Gastroesophageal sphincter (tissue), 4 donors: ENCODE results near the gene CD83. TPM values are rescaled to one million over a fixed set of nuclear protein-coding genes. Genes with fewer than 3 reads are reported as not detected.

Experiments
- ATAC-seq: fragments of 150-250 bp; one replicate; pipeline ENCODE4 v1.9.1; 2016; ENCODE audit warnings: mild to moderate bottlenecking, moderate library complexity
- H3K27ac ChIP-seq, 4 donors: fragments of 200-600 bp; sonication (generic) in 3 of 4; 1 replicate in 3 of 4; 2 replicates in 1 of 4; pipeline ENCODE4 v1.5.1; 2016 to 2019
- H3K27me3 ChIP-seq: fragments of 200-600 bp; sonication (generic); one replicate; pipeline ENCODE4 v1.5.1; 2019
- H3K36me3 ChIP-seq, 2 donors: fragments of 200-600 bp; sonication (generic); one replicate each; pipeline ENCODE4 v1.5.1; 2019; ENCODE audit warnings: control low read depth in 1 of 2
- H3K4me1 ChIP-seq, 3 donors: fragments of 200-600 bp; sonication (generic); 1 replicate in 2 of 3; 2 replicates in 1 of 3; pipeline ENCODE4 v1.5.1; 2016 to 2019; ENCODE audit warnings: control low read depth in 2 of 3
- H3K4me3 ChIP-seq, 2 donors: fragments of 200-600 bp; sonication (generic); one replicate each; pipeline ENCODE4 v1.5.1; 2019; ENCODE audit warnings: mild to moderate bottlenecking in 1 of 2, moderate library complexity in 1 of 2
- H3K9me3 ChIP-seq, 3 donors: fragments of 200-600 bp; sonication (generic); one replicate each; pipeline ENCODE4 v1.5.1; 2017 to 2019; ENCODE audit warnings: control low read depth in 2 of 3
- EP300 ChIP-seq: sonication (generic); formaldehyde crosslinking; IDR thresholded peaks from one replicate; pipeline ENCODE4 v1.6.1; 2017; ENCODE audit warnings: antibody characterized with exemption, mild to moderate bottlenecking
- POLR2A ChIP-seq, 2 donors: fragments of 450-650 bp; IDR thresholded peaks; one replicate each; pipeline ENCODE4 v1.6.1; 2017; ENCODE audit warnings: antibody characterized with exemption in 2 of 2, mild to moderate bottlenecking in 2 of 2, moderate library complexity in 1 of 2
- POLR2AphosphoS5 ChIP-seq: sonication (generic); formaldehyde crosslinking; IDR thresholded peaks from one replicate; pipeline ENCODE4 v1.6.1; 2017; ENCODE audit warnings: antibody characterized with exemption
- WGBS, 2 donors: methylation state at CpG; one replicate each; pipeline ENCODE4 v1.1.5; 2018; ENCODE audit warnings: low coverage in 1 of 2; 5-methylcytosine and 5-hydroxymethylcytosine counted together
- total RNA-seq, 4 donors: library from RNA; depleted of rRNA; stranded (reverse); fragments of >200 nt; gene quantifications; one replicate each; pipeline ENCODE4 v1.1.0, GENCODE V29; 2016
- TF ChIP-seq, protein P1 (sequence below), 4 experiments: fragments of 200-600 bp in 2 of 4; fragments of 450-650 bp in 2 of 4; sonication (generic) in 1 of 4; IDR thresholded peaks; one replicate each; pipeline ENCODE4 v1.5.1; 2017 to 2019; ENCODE audit warnings: antibody characterized with exemption in 4 of 4, mild to moderate bottlenecking in 2 of 4, moderate library complexity in 2 of 4

Gene CD83
- total RNA-seq, 4 donors from 2014 or later, result 0.31 to 4.3 (median 2.1) TPM

- WGBS, 2 donors, result 82 to 98% methylated on average over 5 to 12 of the region's 15 CpGs
- peaks cover 0 to 26% of the 10 kb centered on the region in 2 donors for H3K36me3 ChIP-seq
- peaks cover 0 to 30% (median 0%) of the 10 kb centered on the region in 3 donors for H3K4me1 ChIP-seq
- no peak overlapping the region for H3K4me3 ChIP-seq
- H3K27ac ChIP-seq, result no peak overlapping the region
- no peak for TF ChIP-seq POLR2A (IDR thresholded peaks at IDR 0.05)
- TF ChIP-seq EP300, result no peak
- TF ChIP-seq, protein P1, sequence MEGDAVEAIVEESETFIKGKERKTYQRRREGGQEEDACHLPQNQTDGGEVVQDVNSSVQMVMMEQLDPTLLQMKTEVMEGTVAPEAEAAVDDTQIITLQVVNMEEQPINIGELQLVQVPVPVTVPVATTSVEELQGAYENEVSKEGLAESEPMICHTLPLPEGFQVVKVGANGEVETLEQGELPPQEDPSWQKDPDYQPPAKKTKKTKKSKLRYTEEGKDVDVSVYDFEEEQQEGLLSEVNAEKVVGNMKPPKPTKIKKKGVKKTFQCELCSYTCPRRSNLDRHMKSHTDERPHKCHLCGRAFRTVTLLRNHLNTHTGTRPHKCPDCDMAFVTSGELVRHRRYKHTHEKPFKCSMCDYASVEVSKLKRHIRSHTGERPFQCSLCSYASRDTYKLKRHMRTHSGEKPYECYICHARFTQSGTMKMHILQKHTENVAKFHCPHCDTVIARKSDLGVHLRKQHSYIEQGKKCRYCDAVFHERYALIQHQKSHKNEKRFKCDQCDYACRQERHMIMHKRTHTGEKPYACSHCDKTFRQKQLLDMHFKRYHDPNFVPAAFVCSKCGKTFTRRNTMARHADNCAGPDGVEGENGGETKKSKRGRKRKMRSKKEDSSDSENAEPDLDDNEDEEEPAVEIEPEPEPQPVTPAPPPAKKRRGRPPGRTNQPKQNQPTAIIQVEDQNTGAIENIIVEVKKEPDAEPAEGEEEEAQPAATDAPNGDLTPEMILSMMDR (IDR thresholded peaks at IDR 0.05), result no peak
- TF ChIP-seq POLR2AphosphoS5, result no peak
- ATAC-seq, result no peak
- no peaks in the 10 kb centered on the region for H3K27me3 ChIP-seq
- no peaks in the 10 kb centered on the region for H3K9me3 ChIP-seq
These were observed 13.0 kb downstream of the CD83 start for GRCh38 chr6:14130435-14131075.

DNA sequence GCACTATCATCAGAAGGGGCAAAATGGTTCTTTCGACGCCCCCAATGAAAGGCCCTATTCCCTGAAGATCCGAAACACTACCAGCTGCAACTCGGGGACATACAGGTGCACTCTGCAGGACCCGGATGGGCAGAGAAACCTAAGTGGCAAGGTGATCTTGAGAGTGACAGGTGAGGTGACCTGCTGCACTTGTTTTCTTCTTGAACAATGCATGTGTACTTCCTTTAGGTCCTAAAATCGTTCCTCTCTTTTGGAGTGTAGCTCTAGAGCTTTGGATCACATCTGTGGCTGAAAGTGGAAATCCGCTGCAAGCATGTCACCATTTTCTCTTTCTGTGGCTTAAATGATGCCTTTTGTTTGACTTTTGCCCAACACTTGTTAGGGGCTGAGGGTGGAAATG, 14.0 kb downstream of the CD83 start:
- no peak for ATAC-seq

DNA sequence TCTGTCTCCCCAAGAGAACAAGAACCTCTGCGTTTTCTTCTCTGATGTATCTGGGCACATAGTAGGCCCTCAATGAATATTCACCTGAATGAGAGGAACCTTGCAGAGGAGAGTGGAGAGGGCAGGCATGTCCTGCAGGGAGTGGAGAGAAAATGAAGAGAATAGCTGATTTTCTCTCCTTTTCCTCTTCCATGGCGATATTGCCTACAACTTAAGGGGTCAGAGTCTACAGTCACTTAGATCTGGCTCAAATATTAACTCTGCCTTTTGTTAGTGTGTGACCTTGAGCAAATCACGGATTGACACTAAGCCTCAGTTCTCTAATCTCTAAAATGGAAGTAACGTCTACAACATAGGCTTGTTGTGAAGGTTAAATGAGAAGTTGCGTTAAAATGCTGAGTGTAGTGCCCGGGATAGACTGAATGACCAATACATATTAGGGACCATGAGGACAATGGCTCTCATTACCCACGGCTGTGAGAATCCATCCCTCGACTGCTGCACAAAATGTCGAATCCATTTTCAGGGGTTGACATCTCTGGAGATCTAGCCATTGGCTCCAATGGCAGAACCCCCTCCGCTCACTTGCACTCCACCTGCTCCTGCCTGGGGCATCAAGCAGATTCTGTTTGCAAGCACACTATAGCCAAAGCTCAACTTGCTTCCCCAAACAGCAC, 14.8 kb downstream of the CD83 start:
- H3K4me3 ChIP-seq, result no peak overlapping the region
- ATAC-seq, result no peak
- no peak overlapping the region for H3K27ac ChIP-seq
- TF ChIP-seq POLR2AphosphoS5 (no peak), EP300 (no peak), POLR2A (IDR thresholded peaks at IDR 0.05) (no peak)
- TF ChIP-seq, protein P1 (IDR thresholded peaks at IDR 0.05), result no peak
- 98 to 100% methylated on average over 8 of the region's 10 CpGs for WGBS, 2 donors
- peaks cover 0 to 26% (median 0%) of the 10 kb centered on the region in 3 donors for H3K4me1 ChIP-seq
- H3K36me3 ChIP-seq, result peaks cover 0 to 31% of the 10 kb centered on the region in 2 donors
- H3K9me3 ChIP-seq, result no peaks in the 10 kb centered on the region
- H3K27me3 ChIP-seq, result no peaks in the 10 kb centered on the region

More for the DNA sequence above, 14.0 kb downstream of the CD83 start:
- no peak for TF ChIP-seq POLR2AphosphoS5
- TF ChIP-seq EP300, result no peak
- TF ChIP-seq, protein P1 (IDR thresholded peaks at IDR 0.05), result no peak
- TF ChIP-seq POLR2A (IDR thresholded peaks at IDR 0.05), result no peak
- 90 to 100% methylated on average over 1 to 3 of the region's 7 CpGs for WGBS, 2 donors
- no peak overlapping the region for H3K4me3 ChIP-seq
- no peaks in the 10 kb centered on the region for H3K9me3 ChIP-seq
- no peaks in the 10 kb centered on the region for H3K27me3 ChIP-seq
- no peak overlapping the region for H3K27ac ChIP-seq
- peaks cover 0 to 30% (median 0%) of the 10 kb centered on the region in 3 donors for H3K4me1 ChIP-seq
- peaks cover 0 to 31% of the 10 kb centered on the region in 2 donors for H3K36me3 ChIP-seq

DNA sequence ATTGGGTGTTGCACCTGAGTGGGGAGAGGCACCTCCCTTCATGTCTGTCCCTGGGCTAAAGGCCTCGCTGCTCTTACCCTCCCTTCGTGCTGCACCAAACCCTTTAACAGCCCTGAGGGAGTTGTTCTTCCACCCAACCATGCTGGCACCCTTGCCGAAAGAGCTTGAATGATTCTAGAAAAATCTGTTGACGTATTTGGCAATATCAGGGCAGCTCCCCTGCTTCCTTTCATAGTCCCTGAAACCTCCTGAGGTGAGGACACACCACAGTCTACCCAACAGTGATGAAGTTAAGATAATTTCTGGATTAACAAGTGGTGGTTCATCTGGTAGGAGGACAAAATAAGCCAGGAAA, 15.3 kb downstream of the CD83 start:
- peaks cover 0 to 21% (median 0%) of the 10 kb centered on the region in 3 donors for H3K4me1 ChIP-seq
- no peaks in the 10 kb centered on the region for H3K27me3 ChIP-seq
- H3K36me3 ChIP-seq, result peaks cover 0 to 31% of the 10 kb centered on the region in 2 donors
- TF ChIP-seq, protein P1 (IDR thresholded peaks at IDR 0.05), result no peak
- TF ChIP-seq POLR2A (IDR thresholded peaks at IDR 0.05) (no peak), POLR2AphosphoS5 (no peak), EP300 (no peak)
- no peak for ATAC-seq
- H3K9me3 ChIP-seq, result no peaks in the 10 kb centered on the region
- H3K4me3 ChIP-seq, result no peak overlapping the region
- 83 to 93% methylated on average over 3 of the region's 4 CpGs for WGBS, 2 donors
- no peak overlapping the region for H3K27ac ChIP-seq
